Keratinocyte (primary cell): ENCODE measurements around the gene SMG1. TPM values are rescaled to one million over a fixed set of nuclear protein-coding genes. Genes with fewer than 3 reads are reported as not detected.

ENCODE experiments used
- DNase-seq: peaks from one replicate; pipeline ENCODE4 v3.0.0-alpha.2; 2011; ENCODE audit warnings: low read depth, missing footprints, low spot score
- FAIRE-seq: peaks from 2 replicates; lab custom pipeline; 2011; peaks lifted over from hg19 to GRCh38; lab: Jason Lieb, UNC
- H2AFZ ChIP-seq: 2 replicates; pipeline ENCODE4 v1.6.0; 2012; ENCODE audit warnings: low read length, control low read depth, inconsistent platforms; ENCODE audit not compliant: control insufficient read depth
- H3K27ac ChIP-seq: 2 replicates; pipeline ENCODE4 v1.5.1; 2011; ENCODE audit warnings: low read length; ENCODE audit not compliant: control insufficient read depth, insufficient read depth
- H3K27me3 ChIP-seq: 3 replicates; pipeline ENCODE4 v1.6.0; 2011; ENCODE audit warnings: low read length; ENCODE audit not compliant: control insufficient read depth, insufficient read depth; ENCODE audit errors: extremely low read depth
- H3K36me3 ChIP-seq, 2 experiments: 2 replicates in 1 of 2; 3 replicates in 1 of 2; pipeline ENCODE4 v1.5.1; 2011; ENCODE audit warnings: low read length in 2 of 2, mild to moderate bottlenecking in 1 of 2; ENCODE audit not compliant: control insufficient read depth in 2 of 2, insufficient read depth in 2 of 2; ENCODE audit errors: extremely low read depth in 1 of 2
- H3K4me1 ChIP-seq: 3 replicates; pipeline ENCODE4 v1.5.1; 2011; ENCODE audit warnings: low read length; ENCODE audit not compliant: control insufficient read depth, insufficient read depth; ENCODE audit errors: extremely low read depth
- H3K4me2 ChIP-seq: 3 replicates; pipeline ENCODE4 v1.6.0; 2011; ENCODE audit warnings: low read depth, low read length; ENCODE audit not compliant: control insufficient read depth, insufficient read depth; ENCODE audit errors: extremely low read depth
- H3K4me3 ChIP-seq, 3 experiments: fragments of 200-600 bp in 1 of 3; sonication (generic) in 1 of 3; 2 replicates in 2 of 3; 3 replicates in 1 of 3; pipeline ENCODE4 v1.5.1; 2011 to 2016; ENCODE audit warnings: low read length in 3 of 3, mild to moderate bottlenecking in 3 of 3, control low read depth in 2 of 3, inconsistent platforms in 1 of 3, low read depth in 1 of 3, mixed read lengths in 1 of 3, mixed run types in 1 of 3, moderate library complexity in 1 of 3; ENCODE audit not compliant: control insufficient read depth in 2 of 3, insufficient read depth in 2 of 3; ENCODE audit errors: extremely low read depth in 1 of 3
- H3K79me2 ChIP-seq: 2 replicates; pipeline ENCODE4 v1.6.0; 2012; ENCODE audit warnings: low read length; ENCODE audit not compliant: control insufficient read depth, insufficient read depth
- H3K9ac ChIP-seq: 3 replicates; pipeline ENCODE4 v1.6.0; 2011; ENCODE audit warnings: low read length; ENCODE audit not compliant: control insufficient read depth, insufficient read depth; ENCODE audit errors: extremely low read depth
- H3K9me1 ChIP-seq: 3 replicates; pipeline ENCODE4 v1.6.0; 2011; ENCODE audit warnings: low read length; ENCODE audit not compliant: control insufficient read depth, insufficient read depth; ENCODE audit errors: extremely low read depth
- H3K9me3 ChIP-seq: 2 replicates; pipeline ENCODE4 v1.5.1; 2012; ENCODE audit warnings: low read depth, low read length; ENCODE audit not compliant: control insufficient read depth
- H4K20me1 ChIP-seq: 3 replicates; pipeline ENCODE4 v1.6.0; 2011; ENCODE audit warnings: low read length; ENCODE audit not compliant: control insufficient read depth, insufficient read depth; ENCODE audit errors: extremely low read depth
- CTCF ChIP-seq, 3 experiments: IDR thresholded peaks in 1 of 3; conservative IDR thresholded peaks in 1 of 3; optimal IDR thresholded peaks in 1 of 3; 2 replicates in 2 of 3; 3 replicates in 1 of 3; pipeline versions ENCODE3 to v1.5.1; 2011; ENCODE audit warnings: low read length in 3 of 3, mild to moderate bottlenecking in 3 of 3, moderate library complexity in 2 of 3, control low read depth in 1 of 3, inconsistent platforms in 1 of 3; ENCODE audit not compliant: insufficient read depth in 2 of 3; ENCODE audit errors: extremely low read depth in 1 of 3
- EZH2 ChIP-seq: IDR thresholded peaks from one replicate; pipeline ENCODE4 v1.6.1; 2012; ENCODE audit warnings: inconsistent platforms, mild to moderate bottlenecking, low read length, moderate library complexity
- dilution Hi-C: fragments of 300-500 bp; cut with MboI; formaldehyde crosslinking; loops from one replicate; pipeline ENCODE4 v1.7.0; 2020; ENCODE audit warnings: low sequenced_read_pairs; ENCODE audit not compliant: extremely low pct_ligation_motif_present
- polyA plus RNA-seq, 5 experiments: library from polyadenylated mRNA; depleted of rRNA in 3 of 5; stranded (reverse) in 3 of 5; stranded (forward) in 1 of 5; unstranded in 1 of 5; fragments of >200 nt; gene quantifications; 1 replicate in 1 of 5; 2 replicates in 3 of 5; 3 replicates in 1 of 5; pipeline versions ENCODE4 v1.2.1 to v1.2.3, GENCODE V29; 2011 to 2012; ENCODE audit warnings: missing spikeins in 2 of 5, low read depth in 1 of 5, low replicate concordance in 1 of 5

Gene SMG1
- polyA plus RNA-seq, 1 donor (not counting 4 experiments of a cell fraction or from before 2014, with no cell fraction given), result 34.2 TPM

- peak overlapping the region; percentile 98 for H3K9ac ChIP-seq
- H3K79me2 ChIP-seq, result peaks cover 66% of the 10 kb centered on the region
- peak overlapping the region; percentile 73 for H3K4me2 ChIP-seq
- DNase-seq (no peak), FAIRE-seq (no peak)
- TF ChIP-seq EZH2 (no peak), CTCF (optimal IDR thresholded peaks at IDR 0.05 in 1 of 3, IDR thresholded peaks at IDR 0.05 in 1 of 3, conservative IDR thresholded peaks at IDR 0.05 in 1 of 3; ENCODE audit: extremely low read depth in 1 of 3, insufficient read depth in 2 of 3, low read length in 3 of 3) (no peak)
- H3K36me3 ChIP-seq, result peaks cover 28 to 50% of the 10 kb centered on the region in 2 experiments
- peaks cover 5% of the 10 kb centered on the region for H3K9me1 ChIP-seq
- dilution Hi-C loops, result no loop called here
- H3K4me3 ChIP-seq, result peak overlapping the region; percentile 98 to 99 (median 99)
- H2AFZ ChIP-seq, result no peak overlapping the region
- H4K20me1 ChIP-seq, result peaks cover 49% of the 10 kb centered on the region
- H3K9me3 ChIP-seq, result no peaks in the 10 kb centered on the region
- H3K4me1 ChIP-seq, result peaks cover 30% of the 10 kb centered on the region
- H3K27ac ChIP-seq, result peak overlapping the region; percentile 95
- no peaks in the 10 kb centered on the region for H3K27me3 ChIP-seq
These were observed 137.2 kb downstream of the SMG1 start for GRCh38 chr16:18788828-18789514.

- H3K9me1 ChIP-seq, result peaks cover 5% of the 10 kb centered on the region
- dilution Hi-C loops, result no loop called here
- peak overlapping the region in 2 of 3 experiments; percentile 15 to 19 for H3K4me3 ChIP-seq
- peaks cover 29 to 66% of the 10 kb centered on the region in 2 experiments for H3K36me3 ChIP-seq
- H3K79me2 ChIP-seq, result peaks cover 74% of the 10 kb centered on the region
- H3K27me3 ChIP-seq, result no peaks in the 10 kb centered on the region
- TF ChIP-seq EZH2 (no peak), CTCF (optimal IDR thresholded peaks at IDR 0.05 in 1 of 3, IDR thresholded peaks at IDR 0.05 in 1 of 3, conservative IDR thresholded peaks at IDR 0.05 in 1 of 3; ENCODE audit: extremely low read depth in 1 of 3, insufficient read depth in 2 of 3, low read length in 3 of 3) (no peak)
- no peak overlapping the region for H2AFZ ChIP-seq
- peaks cover 30% of the 10 kb centered on the region for H3K4me1 ChIP-seq
- H3K4me2 ChIP-seq, result peak overlapping the region; percentile 52
- H3K9ac ChIP-seq, result no peak overlapping the region
- H3K9me3 ChIP-seq, result no peaks in the 10 kb centered on the region
- no peak overlapping the region for H3K27ac ChIP-seq
- H4K20me1 ChIP-seq, result peaks cover 65% of the 10 kb centered on the region
- no peak for FAIRE-seq
- no peak for DNase-seq
These were observed 141.1 kb downstream of the SMG1 start for GRCh38 chr16:18784917-18785623.
